Skin epidermis (tissue), 12 donors: ENCODE data around the gene MOGAT2.
"Not testable (repeated sequence)": the region's sequence is repeated elsewhere in the genome, so short reads cannot be mapped to it uniquely, and the experiment has no call there.

ENCODE experiments used
- H3K27ac ChIP-seq, 21 experiments: fragments of 200-600 bp; sonication (generic) in 11 of 21; one replicate each; pipeline ENCODE4 v1.5.0; 2020; ENCODE audit warnings: mild to moderate bottlenecking in 3 of 21, inconsistent platforms in 2 of 21, moderate library complexity in 2 of 21
- H3K4me3 ChIP-seq, 7 experiments: fragments of 200-600 bp; sonication (generic) in 2 of 7; one replicate each; pipeline ENCODE4 v1.5.0; 2020; ENCODE audit warnings: inconsistent platforms in 2 of 7, mild to moderate bottlenecking in 2 of 7, moderate library complexity in 1 of 7

MOGAT2 gene

GRCh38 chr11:75748729-75749273, 31.2 kb downstream of the MOGAT2 start:
- not testable (repeated sequence) for H3K27ac ChIP-seq, H3K4me3 ChIP-seq

- not testable (repeated sequence) for H3K27ac ChIP-seq, H3K4me3 ChIP-seq
Observed at GRCh38 chr11:75754933-75755332, 37.3 kb downstream of the MOGAT2 start.

DNA sequence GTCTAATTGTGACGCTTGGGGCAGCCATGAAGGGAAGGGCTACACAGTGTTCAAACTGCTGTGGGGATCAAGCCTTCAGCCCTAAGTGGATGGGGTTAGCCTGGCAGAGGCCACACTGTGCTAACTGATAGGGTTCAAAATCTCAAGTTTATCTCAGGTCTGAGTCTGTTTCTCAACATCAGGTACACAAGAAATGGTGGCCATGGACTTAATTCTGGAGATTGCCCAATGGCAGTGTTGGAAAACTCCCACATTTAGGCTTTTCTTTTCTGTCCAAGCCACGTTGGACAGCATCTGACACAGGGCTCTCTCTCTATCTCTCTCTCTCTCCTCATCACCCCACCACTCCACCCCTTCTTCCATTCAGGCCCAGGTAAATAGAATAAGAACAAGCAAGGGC, 40.0 kb downstream of the MOGAT2 start:
- Histone ChIP-seq H3K27ac (no peak overlapping the region), H3K4me3 (no peak overlapping the region)

DNA sequence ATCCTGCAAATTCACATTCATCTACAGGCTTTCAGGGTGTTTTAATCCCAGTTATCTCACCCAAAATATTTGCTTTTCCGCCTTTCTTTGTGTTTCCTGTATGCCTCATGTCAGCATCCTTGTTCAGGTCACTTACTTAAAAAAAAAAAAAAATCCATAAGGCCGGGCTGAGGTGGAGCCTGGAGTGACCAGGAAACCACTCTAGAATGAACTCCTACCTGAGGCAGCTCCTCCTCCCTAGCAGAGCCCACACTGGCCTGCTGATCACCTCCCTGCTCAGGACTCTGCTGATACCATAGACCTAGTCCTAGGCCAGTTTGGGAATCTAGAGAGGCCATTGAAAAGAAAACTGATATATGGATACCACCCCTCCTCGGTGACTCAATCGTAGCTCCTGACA, 42.2 kb downstream of the MOGAT2 start:
- Histone ChIP-seq H3K4me3 (no peak overlapping the region), H3K27ac (no peak overlapping the region)

DNA sequence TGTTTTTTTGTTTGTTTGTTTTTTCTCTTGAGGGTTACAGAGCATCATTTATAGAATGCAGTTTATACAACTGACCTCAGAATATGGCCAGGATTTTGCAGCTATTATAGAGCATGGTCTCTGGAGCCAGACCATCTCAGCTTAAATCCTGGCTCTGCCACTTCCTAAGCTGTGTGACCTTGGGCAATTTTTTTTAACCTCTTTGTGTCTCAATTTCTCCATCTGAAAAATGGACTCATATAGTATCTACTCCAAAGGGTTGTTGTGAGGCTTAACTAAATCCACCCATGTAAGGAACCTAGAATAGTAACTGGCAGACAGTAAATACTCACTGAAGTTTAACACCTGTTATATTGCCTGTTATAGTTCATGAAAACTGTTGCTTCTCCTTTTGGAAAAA, 42.6 kb downstream of the MOGAT2 start:
- H3K4me3 ChIP-seq = no peak overlapping the region

DNA sequence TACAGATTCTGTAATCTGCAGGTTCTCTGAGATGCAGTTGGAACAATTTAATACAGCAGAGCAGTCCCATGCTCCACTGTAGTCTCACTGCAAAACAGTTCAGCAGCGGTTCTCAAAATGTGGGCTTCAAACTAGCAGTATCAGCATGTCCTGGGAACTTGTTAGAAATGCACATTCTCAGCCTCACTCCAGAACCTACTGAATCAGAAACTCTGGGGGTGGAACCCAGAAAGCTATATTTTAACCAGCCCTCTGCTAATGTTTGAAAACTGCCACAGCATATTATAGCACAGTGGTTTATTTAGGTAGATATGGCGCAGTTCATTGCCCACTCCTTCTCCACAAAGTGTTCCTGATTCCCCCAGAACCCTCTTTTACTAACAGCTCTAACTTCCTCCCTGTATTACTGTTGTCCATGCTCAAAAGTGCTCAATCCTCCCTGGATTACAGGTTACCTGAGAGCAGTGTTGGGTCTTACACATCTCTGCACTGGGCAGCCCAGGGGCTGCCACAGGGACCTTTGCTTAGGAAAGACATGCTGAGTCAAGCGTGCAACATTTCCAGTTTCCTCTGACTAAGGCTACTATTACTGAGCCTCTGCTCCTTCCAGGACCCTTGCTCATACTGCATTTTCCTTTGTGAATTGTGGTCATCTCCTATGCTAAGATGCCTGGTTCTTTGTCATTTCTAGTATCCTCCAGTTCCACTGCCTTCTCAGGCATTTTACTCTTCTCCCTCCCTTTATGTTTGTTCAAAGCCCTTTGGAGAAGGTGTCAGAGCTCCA, 43.3 kb downstream of the MOGAT2 start:
- no peak overlapping the region for H3K27ac ChIP-seq
- H3K4me3 ChIP-seq = no peak overlapping the region

More for the DNA sequence above, 42.6 kb downstream of the MOGAT2 start:
- H3K27ac ChIP-seq = no peak overlapping the region

DNA sequence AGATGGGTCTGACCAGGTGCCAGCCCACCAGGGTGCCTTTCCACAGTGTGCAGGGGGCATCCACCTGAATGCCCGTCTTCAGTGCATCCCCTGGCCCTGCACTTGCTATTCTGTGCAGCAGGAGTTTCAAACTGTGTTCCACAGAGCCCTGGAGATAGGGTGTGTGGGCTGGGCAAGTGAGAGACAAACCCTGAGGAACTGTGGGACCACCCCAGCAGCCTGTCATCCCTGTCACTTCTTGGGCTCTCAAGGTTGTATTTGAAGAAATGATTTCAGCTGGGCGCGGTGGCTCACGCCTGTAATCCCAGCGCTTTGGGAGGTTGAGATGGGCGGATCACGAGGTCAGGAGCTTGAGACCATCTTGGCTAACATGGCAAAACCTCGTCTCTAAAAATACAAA, 44.5 kb downstream of the MOGAT2 start:
- Histone ChIP-seq H3K27ac (no peak overlapping the region), H3K4me3 (no peak overlapping the region)

DNA sequence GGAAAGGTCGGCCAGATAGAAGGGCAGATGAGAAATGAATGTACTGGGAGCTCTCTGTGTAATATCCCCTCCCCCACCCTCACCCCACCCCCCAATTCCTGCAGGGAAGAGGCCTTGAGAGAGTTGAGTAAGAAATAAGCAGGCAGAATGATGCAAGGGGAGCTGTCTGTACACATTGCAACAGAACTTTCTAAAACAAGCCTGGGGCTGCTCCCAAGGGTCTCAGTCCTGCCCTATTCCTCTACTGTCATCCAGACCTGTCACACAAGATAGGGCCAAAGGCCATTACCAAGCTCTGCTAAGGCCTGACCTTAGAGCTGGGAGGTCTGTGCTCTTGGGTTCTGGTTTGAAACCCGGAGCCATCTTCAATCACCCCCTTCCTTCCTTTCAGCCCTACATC, 45.2 kb downstream of the MOGAT2 start:
- H3K4me3 ChIP-seq = no peak overlapping the region
- H3K27ac ChIP-seq = peak overlapping the region in 5 of 21 experiments; percentile 5 to 68 (median 16)

GRCh38 chr11:75763846-75764245, 46.2 kb downstream of the MOGAT2 start:
- Histone ChIP-seq H3K27ac (peak overlapping the region in 2 of 21 experiments; percentile 5 to 60), H3K4me3 (no peak overlapping the region)

- H3K4me3 ChIP-seq = no peak overlapping the region
- H3K27ac ChIP-seq = no peak overlapping the region
Observed at GRCh38 chr11:75765116-75765515, 47.5 kb downstream of the MOGAT2 start.

DNA sequence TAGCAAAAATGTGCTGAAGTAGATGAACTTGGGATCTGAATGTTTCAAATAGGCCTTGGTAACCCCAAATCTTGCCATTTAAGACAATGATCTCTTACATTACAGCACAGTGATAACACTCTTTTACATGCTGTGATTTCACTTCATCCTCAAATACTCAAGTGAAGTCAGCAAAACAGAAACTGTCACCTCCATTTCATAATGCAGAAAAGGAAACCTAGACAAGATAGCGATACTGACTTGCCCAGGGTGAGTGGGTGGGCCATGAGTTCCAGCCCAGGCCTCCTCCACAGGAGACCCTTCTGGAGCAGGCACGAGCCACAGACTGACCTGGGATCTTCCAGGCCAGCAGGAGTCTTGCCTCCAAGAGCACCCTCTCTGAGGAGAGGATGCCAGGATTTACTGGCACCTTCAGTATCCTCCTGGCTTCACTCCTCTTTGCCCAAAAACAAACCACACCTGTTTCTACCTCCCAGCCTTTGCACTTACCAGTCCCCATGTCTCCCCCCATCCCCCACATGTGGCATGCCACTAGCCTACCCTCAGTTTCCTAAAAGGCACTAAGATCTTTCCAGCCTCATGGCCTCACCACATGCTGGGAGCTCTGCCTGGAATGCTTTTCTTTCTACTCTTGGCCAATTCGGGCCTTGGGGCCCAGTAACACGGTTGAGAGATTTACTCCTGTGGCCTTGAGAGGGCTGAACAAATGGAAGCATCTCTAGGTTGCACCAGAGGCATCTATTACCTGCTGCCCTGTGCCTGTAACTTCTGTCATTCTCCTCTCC, 49.0 kb downstream of the MOGAT2 start:
- no peak overlapping the region for H3K4me3 ChIP-seq
- H3K27ac ChIP-seq = no peak overlapping the region

- Histone ChIP-seq H3K4me3 (no peak overlapping the region), H3K27ac (no peak overlapping the region)
Observed at GRCh38 chr11:75767228-75767572, 49.6 kb downstream of the MOGAT2 start.

DNA sequence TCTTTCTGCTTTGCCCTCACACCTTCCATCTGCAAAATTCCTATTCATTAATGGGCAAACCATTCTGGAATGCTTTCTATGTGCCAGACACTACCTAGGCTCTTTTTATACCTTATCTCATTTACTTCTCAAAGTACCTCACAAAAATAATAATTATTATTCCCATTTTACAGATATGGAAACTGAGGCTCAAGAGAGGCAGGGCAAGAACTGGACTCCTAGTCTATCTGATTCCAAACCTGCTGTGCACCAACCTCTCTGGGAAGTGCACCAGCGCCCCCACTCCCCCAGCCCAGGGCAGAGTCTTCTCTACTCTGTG, 50.1 kb downstream of the MOGAT2 start:
- Histone ChIP-seq H3K4me3 (peak overlapping the region in 4 of 7 experiments; percentile 46 to 58 (median 54)), H3K27ac (no peak overlapping the region)

DNA sequence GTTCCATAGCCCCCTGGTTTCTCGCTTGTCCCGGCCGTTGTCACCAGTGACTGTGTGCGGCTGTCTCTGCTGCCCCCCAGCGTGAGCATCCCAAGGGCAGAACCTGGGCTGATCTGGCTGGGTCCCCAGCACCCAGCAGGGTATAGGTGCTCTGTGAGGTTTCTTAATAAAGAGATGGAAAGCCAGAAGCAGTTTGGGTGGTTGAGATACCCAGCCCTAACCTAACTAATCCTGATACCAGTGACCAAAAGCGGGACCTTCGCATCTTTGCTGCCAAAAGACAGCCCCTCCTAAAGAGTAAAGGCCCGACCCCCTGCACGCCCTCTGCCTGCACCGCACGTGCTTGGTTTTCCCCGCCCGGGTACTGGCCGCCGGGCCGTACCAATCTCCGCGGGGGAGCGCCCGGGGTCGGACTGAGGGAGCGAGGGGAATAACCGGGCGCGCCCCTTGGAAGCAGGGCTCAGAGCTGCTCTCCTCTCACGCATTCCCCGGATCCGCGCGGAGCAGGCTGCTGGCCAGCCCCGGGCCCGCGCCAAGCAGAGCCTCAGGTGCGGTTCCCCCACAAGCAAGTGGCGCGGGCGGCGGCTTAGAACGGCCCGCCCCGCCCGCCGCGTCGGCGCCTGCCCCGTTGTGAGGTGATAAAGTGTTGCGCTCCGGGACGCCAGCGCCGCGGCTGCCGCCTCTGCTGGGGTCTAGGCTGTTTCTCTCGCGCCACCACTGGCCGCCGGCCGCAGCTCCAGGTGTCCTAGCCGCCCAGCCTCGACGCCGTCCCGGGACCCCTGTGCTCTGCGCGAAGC, 50.7 kb downstream of the MOGAT2 start, which contains the start of gene DGAT2:
DGAT2 (plus strand) TSS at position 667 of the 797 bp plus-strand sequence. CDS start 214 bp downstream, outside the sequence.
- Histone ChIP-seq H3K27ac (peak within 1 kb of the TSS in 20 of 21 experiments; percentile 38 to 87 (median 77)), H3K4me3 (peak within 1 kb of the TSS; percentile 46 to 58 (median 51))

DNA sequence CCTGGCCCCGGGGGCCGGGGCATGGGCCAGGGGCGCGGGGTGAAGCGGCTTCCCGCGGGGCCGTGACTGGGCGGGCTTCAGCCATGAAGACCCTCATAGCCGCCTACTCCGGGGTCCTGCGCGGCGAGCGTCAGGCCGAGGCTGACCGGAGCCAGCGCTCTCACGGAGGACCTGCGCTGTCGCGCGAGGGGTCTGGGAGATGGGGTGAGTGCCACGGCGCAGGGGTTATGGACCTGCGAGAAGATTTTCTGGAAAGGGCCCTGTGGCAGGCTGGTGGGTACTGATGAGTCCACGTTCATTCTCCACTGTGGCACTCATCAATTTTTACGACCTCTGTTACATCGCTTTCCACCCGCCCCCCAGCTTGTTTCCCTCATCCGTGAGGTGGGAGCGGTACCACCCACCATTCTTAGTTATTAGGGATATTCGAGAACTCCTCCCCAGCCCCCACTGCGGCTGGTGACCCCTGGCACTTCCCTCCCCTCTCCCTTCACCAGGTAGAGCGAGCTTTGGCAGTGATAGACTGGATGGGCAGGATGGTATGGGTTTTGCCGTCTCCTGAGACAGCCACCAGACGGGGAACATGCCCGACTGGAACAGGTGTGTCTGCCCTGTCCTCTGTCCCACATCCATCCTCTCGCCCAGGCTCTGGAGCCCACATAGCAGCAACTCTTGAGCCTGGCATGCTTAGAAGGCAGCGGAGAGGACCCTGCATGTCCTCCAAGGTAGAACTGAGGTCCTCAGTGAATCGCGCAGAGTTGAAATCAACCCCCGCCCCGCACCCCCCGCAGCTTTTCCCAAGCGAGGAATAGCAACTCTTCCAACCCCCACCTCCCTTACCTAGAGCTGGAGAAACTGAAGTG, 51.5 kb downstream of the MOGAT2 start:
- H3K27ac ChIP-seq = peak overlapping the region in 20 of 21 experiments; percentile 38 to 87 (median 77)
- H3K4me3 ChIP-seq = peak overlapping the region; percentile 46 to 58 (median 51)

GRCh38 chr11:75770102-75770501, 52.5 kb downstream of the MOGAT2 start:
- Histone ChIP-seq H3K4me3 (peak overlapping the region in 4 of 7 experiments; percentile 5 to 58 (median 56)), H3K27ac (peak overlapping the region in 9 of 21 experiments; percentile 3 to 87 (median 53))

GRCh38 chr11:75771646-75772410, 54.2 kb downstream of the MOGAT2 start:
- Histone ChIP-seq H3K27ac (peak overlapping the region in 8 of 21 experiments; percentile 18 to 69 (median 46)), H3K4me3 (no peak overlapping the region)
